GM12865 (cell line): ENCODE data around the gene ATXN1L.
A peak's percentile ranks its signal among the peaks of the same experiment; 100 is the strongest.
"Not testable (repeated sequence)": the region's sequence is repeated elsewhere in the genome, so short reads cannot be mapped to it uniquely, and the experiment has no call there.

ENCODE experiments used
- DNase-seq: peaks from one replicate; pipeline ENCODE4 v3.0.0; 2010; ENCODE audit warnings: low read depth
- H3K4me3 ChIP-seq: 2 replicates; pipeline ENCODE4 v1.5.1; 2011; ENCODE audit warnings: mild to moderate bottlenecking, low read depth, low read length, control low read depth
- TF ChIP-seq, protein P1 (sequence below): IDR thresholded peaks from 2 replicates; pipeline ENCODE4 v1.5.1; 2011; ENCODE audit warnings: low read length, control low read depth, low read depth, inconsistent platforms; ENCODE audit not compliant: insufficient read depth; ENCODE audit errors: missing control alignments

ATXN1L gene, protein sequence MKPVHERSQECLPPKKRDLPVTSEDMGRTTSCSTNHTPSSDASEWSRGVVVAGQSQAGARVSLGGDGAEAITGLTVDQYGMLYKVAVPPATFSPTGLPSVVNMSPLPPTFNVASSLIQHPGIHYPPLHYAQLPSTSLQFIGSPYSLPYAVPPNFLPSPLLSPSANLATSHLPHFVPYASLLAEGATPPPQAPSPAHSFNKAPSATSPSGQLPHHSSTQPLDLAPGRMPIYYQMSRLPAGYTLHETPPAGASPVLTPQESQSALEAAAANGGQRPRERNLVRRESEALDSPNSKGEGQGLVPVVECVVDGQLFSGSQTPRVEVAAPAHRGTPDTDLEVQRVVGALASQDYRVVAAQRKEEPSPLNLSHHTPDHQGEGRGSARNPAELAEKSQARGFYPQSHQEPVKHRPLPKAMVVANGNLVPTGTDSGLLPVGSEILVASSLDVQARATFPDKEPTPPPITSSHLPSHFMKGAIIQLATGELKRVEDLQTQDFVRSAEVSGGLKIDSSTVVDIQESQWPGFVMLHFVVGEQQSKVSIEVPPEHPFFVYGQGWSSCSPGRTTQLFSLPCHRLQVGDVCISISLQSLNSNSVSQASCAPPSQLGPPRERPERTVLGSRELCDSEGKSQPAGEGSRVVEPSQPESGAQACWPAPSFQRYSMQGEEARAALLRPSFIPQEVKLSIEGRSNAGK

DNA sequence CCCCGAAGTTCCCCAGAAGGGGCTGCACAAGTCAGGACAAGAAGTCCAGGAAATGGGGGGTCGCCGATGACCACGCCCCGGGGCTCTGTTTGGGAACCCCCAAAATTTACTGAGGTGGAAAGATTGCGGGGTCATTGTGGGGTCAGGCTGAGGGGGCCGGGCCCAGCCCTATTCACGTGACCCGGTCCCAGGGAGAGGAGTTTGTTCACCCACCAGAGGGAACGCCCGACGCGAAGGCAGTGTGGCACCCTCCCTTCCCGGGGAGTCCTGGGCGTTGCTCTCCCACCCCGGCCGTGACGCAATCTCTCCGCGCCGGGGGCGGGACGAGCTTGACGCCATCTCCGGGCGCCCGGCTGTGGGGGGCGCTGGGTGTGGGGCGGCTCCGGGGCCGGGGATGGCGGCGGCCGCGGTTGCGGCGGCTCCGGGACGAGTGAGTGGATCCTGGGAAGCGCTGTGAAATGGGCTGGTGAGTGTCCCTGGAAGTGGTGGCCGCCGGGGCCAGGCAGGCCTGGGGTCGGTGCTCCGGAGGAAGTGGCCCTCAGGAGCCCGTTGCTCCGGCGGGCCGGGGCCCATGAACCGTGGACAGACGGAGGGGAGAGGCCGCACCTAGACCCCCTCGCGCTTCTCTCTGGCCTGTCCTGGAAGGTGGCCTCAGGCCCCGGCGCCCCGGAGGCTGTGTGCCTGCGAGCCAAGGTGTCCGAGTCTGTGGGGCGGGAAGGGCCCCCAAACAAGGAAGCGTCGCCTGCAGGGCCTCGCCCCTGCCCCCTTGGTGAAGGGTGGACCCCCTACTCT lies at the start of gene ATXN1L:
TSS of gene ATXN1L (plus strand) at position 338 of the 792 bp plus-strand sequence. CDS start 3,765 bp downstream, outside the sequence.
- H3K4me3 ChIP-seq: peak within 1 kb of the TSS; percentile 79
- TF ChIP-seq, protein P1, sequence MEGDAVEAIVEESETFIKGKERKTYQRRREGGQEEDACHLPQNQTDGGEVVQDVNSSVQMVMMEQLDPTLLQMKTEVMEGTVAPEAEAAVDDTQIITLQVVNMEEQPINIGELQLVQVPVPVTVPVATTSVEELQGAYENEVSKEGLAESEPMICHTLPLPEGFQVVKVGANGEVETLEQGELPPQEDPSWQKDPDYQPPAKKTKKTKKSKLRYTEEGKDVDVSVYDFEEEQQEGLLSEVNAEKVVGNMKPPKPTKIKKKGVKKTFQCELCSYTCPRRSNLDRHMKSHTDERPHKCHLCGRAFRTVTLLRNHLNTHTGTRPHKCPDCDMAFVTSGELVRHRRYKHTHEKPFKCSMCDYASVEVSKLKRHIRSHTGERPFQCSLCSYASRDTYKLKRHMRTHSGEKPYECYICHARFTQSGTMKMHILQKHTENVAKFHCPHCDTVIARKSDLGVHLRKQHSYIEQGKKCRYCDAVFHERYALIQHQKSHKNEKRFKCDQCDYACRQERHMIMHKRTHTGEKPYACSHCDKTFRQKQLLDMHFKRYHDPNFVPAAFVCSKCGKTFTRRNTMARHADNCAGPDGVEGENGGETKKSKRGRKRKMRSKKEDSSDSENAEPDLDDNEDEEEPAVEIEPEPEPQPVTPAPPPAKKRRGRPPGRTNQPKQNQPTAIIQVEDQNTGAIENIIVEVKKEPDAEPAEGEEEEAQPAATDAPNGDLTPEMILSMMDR: no peak
- DNase-seq: peak; percentile 97

DNA sequence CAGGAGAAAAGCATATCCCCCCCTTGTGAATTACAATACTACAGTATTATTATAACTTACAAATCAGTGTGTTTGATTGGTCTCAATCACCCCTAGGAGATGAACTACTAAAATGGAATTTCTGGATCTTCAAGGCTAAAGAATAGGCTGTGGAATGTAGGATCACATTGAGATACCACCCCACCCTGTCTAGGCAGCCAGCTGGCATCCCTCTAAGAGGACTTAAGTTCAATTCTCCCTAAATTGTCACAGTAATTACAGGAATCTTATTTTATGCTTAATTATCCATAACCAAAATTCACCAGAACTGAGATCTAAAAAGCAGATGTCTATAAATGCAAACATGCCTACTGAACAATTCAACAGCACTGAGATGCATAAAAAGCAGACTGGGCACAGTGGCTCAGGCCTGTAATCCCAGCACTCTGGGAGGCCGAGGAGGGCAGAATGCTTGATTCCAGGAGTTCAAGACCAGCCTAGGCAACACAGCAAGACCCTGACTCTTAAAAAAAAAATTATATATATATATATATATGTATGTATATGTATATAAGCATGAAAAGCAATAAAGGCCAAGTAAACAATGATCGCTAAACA lies 49.2 kb upstream of the ATXN1L start:
- no peak overlapping the region for H3K4me3 ChIP-seq
- TF ChIP-seq, protein P1: no peak
- DNase-seq: no peak

DNA sequence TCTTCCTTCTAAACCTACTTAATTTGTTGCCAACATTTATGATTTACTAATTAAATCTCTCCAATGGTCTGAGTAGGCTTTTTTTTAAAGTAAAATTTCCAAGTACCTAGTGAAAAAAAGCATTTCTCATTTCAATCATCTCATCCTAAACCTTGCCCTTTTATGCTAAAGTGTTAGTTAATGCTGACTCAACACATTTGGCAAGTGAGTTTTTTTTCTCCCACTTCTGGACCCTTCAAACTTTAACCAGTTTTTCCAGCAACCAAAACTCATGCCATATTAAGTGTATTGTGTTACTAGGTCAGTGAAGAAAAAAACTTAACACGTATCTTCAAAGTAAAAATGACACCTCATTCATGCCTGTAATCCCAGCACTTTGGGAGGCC lies 42.5 kb upstream of the ATXN1L start:
- TF ChIP-seq, protein P1: no peak
- DNase-seq: no peak
- no peak overlapping the region for H3K4me3 ChIP-seq

DNA sequence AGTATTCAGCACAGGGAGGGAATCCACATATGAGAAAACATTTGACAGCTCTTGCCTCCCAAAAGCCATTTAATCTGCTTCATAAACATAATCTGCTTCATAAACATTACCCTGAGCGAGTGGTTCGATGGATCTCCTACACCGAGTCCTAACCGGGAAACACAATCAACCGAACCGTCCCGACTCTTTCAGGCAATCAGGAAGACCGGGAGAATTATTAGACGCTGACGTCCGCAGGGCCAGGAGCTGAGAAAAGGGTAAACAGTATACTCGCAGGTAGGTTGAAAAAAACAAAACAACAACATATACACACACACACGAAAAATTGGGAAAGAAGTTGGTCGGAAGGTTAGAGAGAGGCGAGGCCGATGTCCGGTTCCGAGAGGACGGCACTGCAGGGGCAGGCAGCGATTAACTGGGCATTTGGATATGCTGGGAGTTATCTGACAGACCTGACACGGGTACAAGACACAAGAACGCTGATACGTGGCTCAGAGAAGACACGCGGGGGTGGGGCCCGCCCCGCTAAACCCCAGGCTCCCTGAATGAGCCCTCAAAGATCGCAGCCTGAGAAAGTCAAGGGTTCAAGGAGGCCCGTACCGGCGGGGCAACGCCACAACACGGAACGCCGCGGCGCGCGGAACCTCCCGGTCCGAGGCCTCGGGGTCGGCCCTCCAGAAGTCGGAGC lies 37.7 kb upstream of the ATXN1L start:
- DNase-seq: no peak

DNA sequence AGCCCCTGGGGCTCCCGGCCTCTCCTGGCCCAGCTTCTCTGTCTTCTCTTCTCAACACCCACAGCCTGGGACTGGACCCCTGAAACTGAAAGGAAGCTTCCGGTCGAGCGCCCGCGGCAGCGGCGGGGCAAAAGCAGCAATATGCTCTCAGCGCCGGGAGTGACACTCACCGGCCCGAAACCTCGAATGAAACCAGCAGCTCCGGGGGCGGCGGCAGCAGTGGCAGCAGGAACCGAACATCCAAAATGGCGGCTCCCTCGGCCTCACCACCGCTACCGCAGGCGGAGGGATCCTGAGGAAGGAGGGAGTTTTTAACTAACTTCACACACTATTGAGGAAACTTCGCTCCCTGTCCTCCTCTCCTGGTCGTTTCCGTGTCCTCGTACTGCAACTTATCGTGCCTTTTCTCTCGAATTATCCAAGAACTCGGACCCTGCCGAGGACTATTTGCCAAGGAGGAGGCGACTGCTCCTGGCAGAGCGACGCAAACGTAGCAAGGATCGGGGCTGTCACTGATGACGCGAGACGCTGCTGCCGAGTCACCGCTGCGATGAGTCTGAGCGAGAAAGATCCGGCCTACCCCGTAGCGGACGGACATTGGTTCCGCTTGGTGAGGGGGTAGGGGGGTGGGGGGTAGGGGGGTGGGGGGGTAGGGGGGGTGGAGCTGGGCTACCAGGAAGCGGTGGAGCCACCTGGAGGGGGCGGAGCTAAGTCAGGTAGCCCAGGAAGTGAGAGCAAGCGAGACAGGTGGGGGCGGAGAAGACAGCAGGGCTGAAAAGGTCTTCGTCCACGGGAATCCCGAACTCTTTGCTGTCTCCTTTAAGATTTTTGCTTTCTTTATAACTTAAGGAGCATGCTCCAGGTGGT lies 37.0 kb upstream of the ATXN1L start, which contains the start of gene AP1G1:
TSS of gene AP1G1 (minus strand) at position 242 of the 867 bp plus-strand sequence. CDS start 19,355 bp downstream, outside the sequence.
- peak; percentile 99 for DNase-seq
- TF ChIP-seq, protein P1: no peak
- peak within 1 kb of the TSS; percentile 98 for H3K4me3 ChIP-seq

More for the DNA sequence above, 37.7 kb upstream of the ATXN1L start:
- TF ChIP-seq, protein P1: no peak
- peak overlapping the region; percentile 98 for H3K4me3 ChIP-seq

DNA sequence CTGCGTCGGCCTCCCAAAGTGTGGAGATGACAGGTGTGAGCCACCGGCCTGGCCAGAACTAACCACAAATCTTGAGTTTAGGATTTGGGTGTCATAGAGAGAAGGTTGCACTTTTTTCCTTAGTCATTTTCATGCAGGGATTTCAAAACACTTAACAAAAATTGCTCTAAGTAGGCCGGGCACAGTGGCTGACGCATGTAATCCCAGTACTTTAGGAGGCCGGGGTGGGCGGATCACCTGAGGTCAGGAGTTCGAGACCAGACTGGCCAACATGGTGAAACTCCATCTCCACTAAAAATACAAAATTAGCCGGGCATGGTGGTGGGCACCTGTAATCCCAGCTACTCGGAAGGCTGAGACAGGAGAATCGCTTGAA lies 35.6 kb upstream of the ATXN1L start:
- H3K4me3 ChIP-seq: peak overlapping the region; percentile 81
- not testable (repeated sequence) for DNase-seq
